Heart left ventricle (tissue), 16 donors: ENCODE results near the gene NIP7. TPM values are rescaled to one million over a fixed set of nuclear protein-coding genes. Genes with fewer than 3 reads are reported as not detected.

Experiments used
- ATAC-seq, 4 donors: fragments of 200-7000 bp; cut with Tn5 transposase; one replicate each; pipeline ENCODE4 v1.9.1; 2020 to 2022; ENCODE audit warnings: moderate library complexity in 4 of 4, mild to moderate bottlenecking in 3 of 4, moderate number of reproducible peaks in 1 of 4
- DNase-seq, 5 donors: peaks; one replicate each; pipeline ENCODE4 v3.0.0-alpha.2; 2020
- H3K27ac ChIP-seq, 12 donors: fragments of 200-600 bp; sonication (generic) in 4 of 12; one replicate each; pipeline versions ENCODE4 v1.5.0 to v1.8.0; 2016 to 2022; ENCODE audit warnings: mild to moderate bottlenecking in 2 of 12
- H3K27me3 ChIP-seq, 9 donors: fragments of 200-600 bp; sonication (generic) in 2 of 9; one replicate each; pipeline versions ENCODE4 v1.5.1 to v1.8.0; 2016 to 2022; ENCODE audit warnings: mild to moderate bottlenecking in 3 of 9
- H3K36me3 ChIP-seq, 9 donors: fragments of 200-600 bp; sonication (generic) in 2 of 9; one replicate each; pipeline versions ENCODE4 v1.5.0 to v1.8.0; 2018 to 2022; ENCODE audit warnings: mild to moderate bottlenecking in 2 of 9
- H3K4me1 ChIP-seq, 12 donors: fragments of 200-600 bp; sonication (generic) in 4 of 12; one replicate each; pipeline versions ENCODE4 v1.5.0 to v1.8.0; 2016 to 2022; ENCODE audit warnings: mild to moderate bottlenecking in 3 of 12
- H3K4me3 ChIP-seq, 12 donors: fragments of 200-600 bp; sonication (generic) in 4 of 12; one replicate each; pipeline versions ENCODE4 v1.5.0 to v1.8.0; 2017 to 2022; ENCODE audit warnings: mild to moderate bottlenecking in 9 of 12, moderate library complexity in 4 of 12
- H3K9me3 ChIP-seq, 12 donors: fragments of 200-600 bp; sonication (generic) in 4 of 12; one replicate each; pipeline versions ENCODE4 v1.5.0 to v1.8.0; 2016 to 2022; ENCODE audit warnings: mild to moderate bottlenecking in 1 of 12
- CTCF ChIP-seq, 12 donors: fragments of 200-600 bp; sonication (generic) in 4 of 12; IDR thresholded peaks; one replicate each; pipeline versions ENCODE4 v1.5.0 to v1.8.0; 2018 to 2022; ENCODE audit warnings: antibody characterized with exemption in 12 of 12, mild to moderate bottlenecking in 5 of 12
- POLR2A ChIP-seq, 2 donors: fragments of 450-650 bp; IDR thresholded peaks; one replicate each; pipeline ENCODE4 v1.6.1; 2017; ENCODE audit warnings: antibody characterized with exemption in 2 of 2, mild to moderate bottlenecking in 2 of 2, moderate library complexity in 2 of 2
- WGBS, 4 donors: extraction: QIAGEN DNeasy Blood & Tissue Kit in 2 of 4; methylation state at CpG; one replicate each; pipeline versions ENCODE4 v1.1.5 to v1.1.7; 2013 to 2018; 5-methylcytosine and 5-hydroxymethylcytosine counted together
- intact Hi-C, 10 donors: fragments of 100-400 bp; cut with DNase I; formaldehyde crosslinking; loops; one replicate each; pipeline versions ENCODE4 v1.11.1 to v1.14.2; 2022
- polyA plus RNA-seq, 2 donors: library from polyadenylated mRNA; stranded (reverse); fragments of 200-250 nt; gene quantifications; one replicate each; pipeline ENCODE4 v1.2.3, GENCODE V29; 2013
- total RNA-seq, 9 donors: library from RNA; depleted of rRNA in 2 of 9; stranded (reverse); fragments of >200 nt in 2 of 9; fragmentation: NEBNext Ultra II Directional in 3 of 9; extraction: Animal tissue kit (Norgen Biotek cat#: 25700) in 3 of 9; gene quantifications; one replicate each; pipeline versions ENCODE4 v1.1.0 to v1.2.4, GENCODE V29; 2016 to 2023
- donor health status: ischemic (EF 13 %, LVEDD 7.1; RV severe dilation, severe dysfunction).
- donor health status: healthy with polysubstance abuse.
- donor health status: DM: no; HTN: yes; CAD: no.
- donor health status: DM: no; HTN: no; CAD: no.
- donor health status: ischemic (EF 25% LVEDD 6.9; RV normal size, moderate dysfunction).
- donor health status: ischemic (EF 25% LVEDD 5.7; RV mildly dilated, moderate dysfunction).
- donor health status: healthy.
- donor health status: DM: yes; HTN: yes; CAD: no.
- donor health status: ischemic (EF 35%, LVEDD 5.7; RV mildly dilated, moderate dysfunction).
- donor health status: nonischemic (EF 11% LVEDD 7.7; RV severe dilation, severe dysfunction).
- donor health status: DM: yes; HTN: yes; CAD: no.
- donor health status: PGD.
- donor health status: ischemic (EF 29% LVEDD 5.4; RV normal size, mild dysfunction).
- donor health status: nonischemic (EF 23%, LVEDD 6.1; RV moderate dilation, normal function).

NIP7 gene
- total and polyA plus RNA-seq, 11 donors: 4.7 to 13.9 (median 10.3) TPM

GRCh38 chr16:69318911-69319289, 20.7 kb upstream of the NIP7 start:
- Histone ChIP-seq H3K4me1 (peaks cover 0 to 18% (median under 1%) of the 10 kb centered on the region in 12 donors), H3K27me3 (no peaks in the 10 kb centered on the region), H3K4me3 (no peak overlapping the region), H3K27ac (no peak overlapping the region), H3K9me3 (no peaks in the 10 kb centered on the region), H3K36me3 (peaks cover 5 to 100% (median 97%) of the 10 kb centered on the region in 9 donors)
- TF ChIP-seq CTCF (IDR thresholded peaks at IDR 0.05) (no peak), POLR2A (IDR thresholded peaks at IDR 0.05) (no peak)
- no peak for ATAC-seq
- no peak for DNase-seq
- intact Hi-C loops: no loop called here
- 78 to 86% (median 83%) methylated on average over 9 to 10 of the region's 10 CpGs for WGBS, 4 donors

- Histone ChIP-seq H3K36me3 (peaks cover 5 to 100% (median 99%) of the 10 kb centered on the region in 9 donors), H3K27ac (no peak overlapping the region), H3K4me1 (peaks cover 0 to 14% (median 1%) of the 10 kb centered on the region in 12 donors), H3K27me3 (no peaks in the 10 kb centered on the region), H3K4me3 (no peak overlapping the region), H3K9me3 (no peaks in the 10 kb centered on the region)
- 81 to 93% (median 92%) methylated on average over 9 of the region's 9 CpGs for WGBS, 4 donors
- intact Hi-C loops: no loop called here
- no peak for TF ChIP-seq POLR2A (IDR thresholded peaks at IDR 0.05)
- no peak for TF ChIP-seq CTCF (IDR thresholded peaks at IDR 0.05)
- no peak for DNase-seq
- no peak for ATAC-seq
Measured at GRCh38 chr16:69319381-69319780, 20.2 kb upstream of the NIP7 start.

- TF ChIP-seq CTCF (IDR thresholded peaks at IDR 0.05) (no peak), POLR2A (IDR thresholded peaks at IDR 0.05) (no peak)
- ATAC-seq (no peak), DNase-seq (peak in 1 of 5 donors; percentile 15)
- 90 to 92% (median 91%) methylated on average over 29 to 30 of the region's 30 CpGs for WGBS, 4 donors
- Histone ChIP-seq H3K27ac (no peak overlapping the region), H3K27me3 (no peaks in the 10 kb centered on the region), H3K4me3 (no peak overlapping the region), H3K9me3 (no peaks in the 10 kb centered on the region), H3K36me3 (peaks cover 5 to 100% (median 100%) of the 10 kb centered on the region in 9 donors), H3K4me1 (peaks cover 0 to 11% (median 0%) of the 10 kb centered on the region in 12 donors)
- intact Hi-C loops: no loop called here
Measured at GRCh38 chr16:69319826-69320739, 19.5 kb upstream of the NIP7 start.

GRCh38 chr16:69320740-69321073, 18.9 kb upstream of the NIP7 start:
- WGBS, 4 donors: 87 to 93% (median 91%) methylated on average over 13 of the region's 13 CpGs

More at GRCh38 chr16:69320740-69321073, 18.9 kb upstream of the NIP7 start:
- intact Hi-C loops: no loop called here
- Histone ChIP-seq H3K36me3 (peaks cover 5 to 100% (median 98%) of the 10 kb centered on the region in 9 donors), H3K9me3 (no peaks in the 10 kb centered on the region), H3K27me3 (no peaks in the 10 kb centered on the region), H3K4me3 (no peak overlapping the region), H3K4me1 (peaks cover 0 to 11% (median 0%) of the 10 kb centered on the region in 12 donors), H3K27ac (no peak overlapping the region)
- TF ChIP-seq CTCF (IDR thresholded peaks at IDR 0.05) (no peak), POLR2A (IDR thresholded peaks at IDR 0.05) (no peak)
- ATAC-seq (no peak), DNase-seq (no peak)
